ENCODE data around the gene SLC16A13.
"Not testable (repeated sequence)": the region's sequence is repeated elsewhere in the genome, so short reads cannot be mapped to it uniquely, and the experiment has no call there.

GRCh38 chr17:7050583-7050982 lies 14.8 kb downstream of the SLC16A13 start:
- TF ChIP-seq CTCF (IDR thresholded peaks at IDR 0.05; ENCODE audit: control extremely low read depth in 1 of 3, insufficient read depth in 1 of 3, low read depth in 1 of 3, low read length in 3 of 3); POLR2A (IDR thresholded peaks at IDR 0.05; ENCODE audit: control extremely low read depth in 1 of 2, low read depth in 2 of 2, low read length in 2 of 2); BRCA1 (IDR thresholded peaks at IDR 0.05; ENCODE audit: low read depth, low read length); YY1 (IDR thresholded peaks at IDR 0.05; ENCODE audit: low read depth, low read length); JUN (IDR thresholded peaks at IDR 0.05; ENCODE audit: low read depth, low read length); HDAC6 (IDR thresholded peaks at IDR 0.05; ENCODE audit: low read depth, low read length); SIRT6 (IDR thresholded peaks at IDR 0.05; ENCODE audit: low read length); KDM5A (IDR thresholded peaks at IDR 0.05; ENCODE audit: low read length); POLR2AphosphoS5 (IDR thresholded peaks at IDR 0.05; ENCODE audit: low read depth, low read length); HDAC2 (IDR thresholded peaks at IDR 0.05; ENCODE audit: borderline replicate concordance in 1 of 2, low read depth in 2 of 2, low read length in 2 of 2); CBX5 (IDR thresholded peaks at IDR 0.05; ENCODE audit: low read depth, low read length); TAF1 (IDR thresholded peaks at IDR 0.05; ENCODE audit: low read depth, low read length); SIN3A (conservative IDR thresholded peaks at IDR 0.05 in 1 of 2, IDR thresholded peaks at IDR 0.05 in 1 of 2; ENCODE audit: low read depth in 1 of 2, low read length in 2 of 2): not testable (repeated sequence)

Measured in H1 (cell line).